Gastroesophageal sphincter (tissue), 3 donors: Measurements from ENCODE around the gene ANKRD65.

ENCODE experiments used
- EP300 ChIP-seq: sonication (generic); formaldehyde crosslinking; IDR thresholded peaks from one replicate; pipeline ENCODE4 v1.6.1; 2017; ENCODE audit warnings: antibody characterized with exemption, mild to moderate bottlenecking
- POLR2A ChIP-seq, 2 donors: fragments of 450-650 bp; IDR thresholded peaks; one replicate each; pipeline ENCODE4 v1.6.1; 2017; ENCODE audit warnings: antibody characterized with exemption in 2 of 2, mild to moderate bottlenecking in 2 of 2, moderate library complexity in 1 of 2
- POLR2AphosphoS5 ChIP-seq: sonication (generic); formaldehyde crosslinking; IDR thresholded peaks from one replicate; pipeline ENCODE4 v1.6.1; 2017; ENCODE audit warnings: antibody characterized with exemption
- TF ChIP-seq, protein P1 (sequence below), 4 experiments: fragments of 200-600 bp in 2 of 4; fragments of 450-650 bp in 2 of 4; sonication (generic) in 1 of 4; IDR thresholded peaks; one replicate each; pipeline ENCODE4 v1.5.1; 2017 to 2019; ENCODE audit warnings: antibody characterized with exemption in 4 of 4, mild to moderate bottlenecking in 2 of 4, moderate library complexity in 2 of 4

DNA sequence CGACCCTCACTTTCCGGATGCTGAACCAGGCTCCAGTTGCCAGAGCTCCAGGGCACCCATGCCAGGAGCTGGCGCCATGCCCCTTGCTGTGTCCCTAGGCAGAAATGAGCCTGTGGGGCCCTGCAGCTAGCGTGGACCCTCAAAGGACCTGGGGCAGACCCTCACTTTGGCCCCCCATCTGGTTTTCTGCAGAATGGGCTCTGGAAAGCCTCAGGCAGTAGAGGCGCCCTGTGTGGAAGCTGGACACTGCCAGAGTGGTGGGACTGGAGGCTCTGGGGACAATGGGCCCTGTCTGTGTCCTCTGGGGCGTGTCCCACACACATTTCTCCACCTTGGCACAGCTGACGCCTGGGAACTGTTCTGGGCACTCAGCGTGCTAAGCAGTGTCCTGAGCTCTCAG, 39.8 kb downstream of the ANKRD65 start:
- TF ChIP-seq EP300 (no peak), POLR2AphosphoS5 (no peak), POLR2A (IDR thresholded peaks at IDR 0.05) (no peak)
- TF ChIP-seq, protein P1, sequence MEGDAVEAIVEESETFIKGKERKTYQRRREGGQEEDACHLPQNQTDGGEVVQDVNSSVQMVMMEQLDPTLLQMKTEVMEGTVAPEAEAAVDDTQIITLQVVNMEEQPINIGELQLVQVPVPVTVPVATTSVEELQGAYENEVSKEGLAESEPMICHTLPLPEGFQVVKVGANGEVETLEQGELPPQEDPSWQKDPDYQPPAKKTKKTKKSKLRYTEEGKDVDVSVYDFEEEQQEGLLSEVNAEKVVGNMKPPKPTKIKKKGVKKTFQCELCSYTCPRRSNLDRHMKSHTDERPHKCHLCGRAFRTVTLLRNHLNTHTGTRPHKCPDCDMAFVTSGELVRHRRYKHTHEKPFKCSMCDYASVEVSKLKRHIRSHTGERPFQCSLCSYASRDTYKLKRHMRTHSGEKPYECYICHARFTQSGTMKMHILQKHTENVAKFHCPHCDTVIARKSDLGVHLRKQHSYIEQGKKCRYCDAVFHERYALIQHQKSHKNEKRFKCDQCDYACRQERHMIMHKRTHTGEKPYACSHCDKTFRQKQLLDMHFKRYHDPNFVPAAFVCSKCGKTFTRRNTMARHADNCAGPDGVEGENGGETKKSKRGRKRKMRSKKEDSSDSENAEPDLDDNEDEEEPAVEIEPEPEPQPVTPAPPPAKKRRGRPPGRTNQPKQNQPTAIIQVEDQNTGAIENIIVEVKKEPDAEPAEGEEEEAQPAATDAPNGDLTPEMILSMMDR (IDR thresholded peaks at IDR 0.05): no peak
